GM18519 (cell line): ENCODE data around the gene NBPF19.
"Not testable (repeated sequence)": the region's sequence is repeated elsewhere in the genome, so short reads cannot be mapped to it uniquely, and the experiment has no call there.

Experiments
- ATAC-seq: cut with Tn5 transposase; IDR thresholded peaks from one replicate; pipeline ENCODE4 v1.9.1; 2021; ENCODE audit warnings: mild to moderate bottlenecking, moderate library complexity; ENCODE audit not compliant: unreplicated experiment, low FRiP score

The NBPF19 gene

GRCh38 chr1:149474745-149475144, at the start of gene NBPF19:
TSS of gene NBPF19 (plus strand) at chr1:149475045. CDS start at chr1:149475933, 888 bp downstream.
- ATAC-seq, result not testable (repeated sequence)

GRCh38 chr1:149428317-149428716, 46.5 kb upstream of the NBPF19 start:
- ATAC-seq, result not testable (repeated sequence)

GRCh38 chr1:149445451-149445850, 29.4 kb upstream of the NBPF19 start:
- ATAC-seq, result not testable (repeated sequence)

- ATAC-seq, result not testable (repeated sequence)
These were observed 22.6 kb upstream of the NBPF19 start for GRCh38 chr1:149452196-149452595.

GRCh38 chr1:149452652-149453051, 22.2 kb upstream of the NBPF19 start:
- not testable (repeated sequence) for ATAC-seq

- not testable (repeated sequence) for ATAC-seq
These were observed 83.5 kb downstream of the NBPF19 start for GRCh38 chr1:149558350-149558825.

GRCh38 chr1:149561806-149562205, 87.0 kb downstream of the NBPF19 start:
- ATAC-seq, result not testable (repeated sequence)

- not testable (repeated sequence) for ATAC-seq
These were observed 90.6 kb downstream of the NBPF19 start for GRCh38 chr1:149565485-149565884.

GRCh38 chr1:149572763-149573162, 97.9 kb downstream of the NBPF19 start:
- not testable (repeated sequence) for ATAC-seq

- not testable (repeated sequence) for ATAC-seq
These were observed 110.7 kb downstream of the NBPF19 start for GRCh38 chr1:149585592-149585991.
